A673 (cell line): ENCODE results near the gene SNX8. TPM values are rescaled to one million over a fixed set of nuclear protein-coding genes. Genes with fewer than 3 reads are reported as not detected.
A peak's percentile ranks its signal among the peaks of the same experiment; 100 is the strongest.

Experiments used
- BruUV-seq: library from RNA; stranded (reverse); fragments of 400-500 nt; replicated peaks from 2 replicates; lab custom pipeline; 2021; lab: Mats Ljungman, UMichigan
- CTCF ChIA-PET: fragments of 300-600 bp; sonication (Branson Sonifier 250); formaldehyde crosslinking; loops from one replicate; lab custom pipeline; 2022; ENCODE audit warnings: antibody characterized with exemption; lab: Charles Lee
- POLR2A ChIA-PET: fragments of 300-600 bp; sonication (Branson Sonifier 250); formaldehyde crosslinking; loops from one replicate; lab custom pipeline; 2022; ENCODE audit warnings: antibody characterized with exemption; ENCODE audit not compliant: low non-redundant PET; lab: Charles Lee
- DNase-seq: peaks from one replicate; pipeline ENCODE4 v3.0.0-alpha.2; 2015; ENCODE audit warnings: low spot score
- H3K27ac ChIP-seq: fragments of 200-600 bp; sonication (generic); 2 replicates; pipeline ENCODE4 v1.5.1; 2016; ENCODE audit warnings: mixed run types, low read depth, mild to moderate bottlenecking, mixed read lengths, antibody characterized with exemption, low read length; ENCODE audit not compliant: poor library complexity, severe bottlenecking
- H3K27me3 ChIP-seq: fragments of 200-600 bp; sonication (generic); replicated peaks from 2 replicates; pipeline ENCODE4 v1.6.1; 2017; ENCODE audit warnings: mixed run types, low read depth, mild to moderate bottlenecking, mixed read lengths, antibody characterized with exemption, low read length; ENCODE audit not compliant: insufficient read depth, poor library complexity
- H3K36me3 ChIP-seq: fragments of 200-600 bp; sonication (generic); 2 replicates; pipeline ENCODE4 v1.6.1; 2016; ENCODE audit warnings: mixed run types, mild to moderate bottlenecking, mixed read lengths, antibody characterized with exemption, low read length; ENCODE audit not compliant: insufficient read depth, poor library complexity, severe bottlenecking
- H3K4me1 ChIP-seq: fragments of 200-600 bp; sonication (generic); 2 replicates; pipeline ENCODE4 v1.6.1; 2017; ENCODE audit warnings: mixed run types, mild to moderate bottlenecking, mixed read lengths, antibody characterized with exemption, low read length; ENCODE audit not compliant: insufficient read depth, poor library complexity, severe bottlenecking
- H3K4me3 ChIP-seq: fragments of 200-600 bp; sonication (generic); 2 replicates; pipeline ENCODE4 v1.5.1; 2016; ENCODE audit warnings: low read depth, mixed run types, mild to moderate bottlenecking, mixed read lengths, low read length; ENCODE audit not compliant: poor library complexity, severe bottlenecking
- H3K9me3 ChIP-seq: fragments of 200-600 bp; sonication (generic); 2 replicates; pipeline ENCODE4 v1.6.1; 2016; ENCODE audit warnings: mixed run types, low read depth, mild to moderate bottlenecking, mixed read lengths, antibody characterized with exemption, low read length; ENCODE audit not compliant: poor library complexity, severe bottlenecking
- EZH2 ChIP-seq: fragments of 200-600 bp; sonication (generic); IDR thresholded peaks from 2 replicates; pipeline ENCODE4 v1.6.1; 2017; ENCODE audit warnings: borderline replicate concordance, low read depth, mild to moderate bottlenecking, mixed read lengths, antibody characterized with exemption, low read length; ENCODE audit not compliant: poor library complexity, severe bottlenecking
- intact Hi-C: fragments of 100-400 bp; cut with micrococcal nuclease; formaldehyde crosslinking; loops from one replicate; pipeline ENCODE4 v1.10.0; 2022; ENCODE audit not compliant: unreplicated experiment
- total RNA-seq: library from RNA; stranded (reverse); gene quantifications from 2 replicates; pipeline ENCODE4 v1.2.3, GENCODE V29; 2021
- TF ChIP-seq, protein P1 (sequence below): fragments of 300-800, 200-600 bp; sonication (generic); conservative IDR thresholded peaks from 2 replicates; pipeline ENCODE4 v1.5.1; 2017; ENCODE audit warnings: low read depth, mild to moderate bottlenecking, antibody characterized with exemption, low read length, moderate library complexity, mixed read lengths

SNX8 gene
- total RNA-seq, 1 experiment from 2014 or later = 42.9 TPM

DNA sequence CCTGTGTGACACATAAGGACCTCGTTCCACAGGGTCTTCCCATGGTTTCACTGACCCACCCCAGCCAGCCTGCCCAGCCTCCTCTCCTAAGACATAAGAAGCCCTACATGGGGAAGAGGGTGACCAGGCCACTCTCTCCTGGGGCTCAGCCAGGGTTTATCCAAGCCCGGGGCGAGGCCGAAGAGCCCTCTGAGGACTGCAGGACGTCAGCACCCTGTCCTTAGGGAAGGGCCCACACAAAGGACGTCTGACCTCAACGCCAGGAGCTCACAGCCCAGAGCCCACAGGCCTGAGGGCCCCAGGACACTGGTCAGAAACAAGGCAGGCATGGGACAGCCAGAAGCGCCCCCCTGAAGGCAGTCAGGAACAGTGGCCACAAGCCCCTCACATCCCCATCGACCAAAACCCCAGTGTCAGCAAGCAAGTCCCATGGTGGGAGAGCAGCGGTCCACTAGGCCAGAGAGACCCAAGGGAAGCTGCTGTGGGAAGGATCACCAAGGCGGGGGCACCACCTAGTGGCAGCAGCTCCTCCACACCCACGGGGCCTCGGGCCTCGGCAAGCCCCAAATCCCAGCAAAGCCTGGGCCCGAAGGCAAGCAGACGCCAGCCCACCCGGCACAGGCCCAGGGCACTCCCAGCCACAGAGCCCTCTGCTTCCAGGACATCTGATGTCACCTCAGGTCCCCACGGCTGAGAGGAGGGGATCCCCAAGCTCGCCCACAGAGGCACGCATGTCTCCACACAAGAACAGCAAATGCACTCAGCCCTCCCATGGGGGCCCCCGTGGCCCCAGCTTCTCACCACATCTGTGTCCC, 104.9 kb downstream of the SNX8 start:
- Histone ChIP-seq H3K9me3 (no peaks in the 10 kb centered on the region), H3K36me3 (peaks cover 26% of the 10 kb centered on the region), H3K27me3 (no peaks in the 10 kb centered on the region), H3K27ac (no peak overlapping the region), H3K4me3 (no peak overlapping the region), H3K4me1 (no peaks in the 10 kb centered on the region)
- intact Hi-C loops = loop anchor here (5.0 to 10.0 kb wide), 2 partner anchors 545 to 632 kb away; no protein-coding TSS in a partner anchor
- TF ChIP-seq, protein P1, sequence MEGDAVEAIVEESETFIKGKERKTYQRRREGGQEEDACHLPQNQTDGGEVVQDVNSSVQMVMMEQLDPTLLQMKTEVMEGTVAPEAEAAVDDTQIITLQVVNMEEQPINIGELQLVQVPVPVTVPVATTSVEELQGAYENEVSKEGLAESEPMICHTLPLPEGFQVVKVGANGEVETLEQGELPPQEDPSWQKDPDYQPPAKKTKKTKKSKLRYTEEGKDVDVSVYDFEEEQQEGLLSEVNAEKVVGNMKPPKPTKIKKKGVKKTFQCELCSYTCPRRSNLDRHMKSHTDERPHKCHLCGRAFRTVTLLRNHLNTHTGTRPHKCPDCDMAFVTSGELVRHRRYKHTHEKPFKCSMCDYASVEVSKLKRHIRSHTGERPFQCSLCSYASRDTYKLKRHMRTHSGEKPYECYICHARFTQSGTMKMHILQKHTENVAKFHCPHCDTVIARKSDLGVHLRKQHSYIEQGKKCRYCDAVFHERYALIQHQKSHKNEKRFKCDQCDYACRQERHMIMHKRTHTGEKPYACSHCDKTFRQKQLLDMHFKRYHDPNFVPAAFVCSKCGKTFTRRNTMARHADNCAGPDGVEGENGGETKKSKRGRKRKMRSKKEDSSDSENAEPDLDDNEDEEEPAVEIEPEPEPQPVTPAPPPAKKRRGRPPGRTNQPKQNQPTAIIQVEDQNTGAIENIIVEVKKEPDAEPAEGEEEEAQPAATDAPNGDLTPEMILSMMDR = peak; percentile 79
- TF ChIP-seq EZH2 = no peak
- ChIA-PET CTCF (interaction anchor here (0.7 to 0.9 kb wide), 2 partner anchors 12 to 139 kb away, joined by 4 to 6 read pairs; no protein-coding TSS in a partner anchor), POLR2A (no interaction called here)
- peak; percentile 69 for DNase-seq
- no TSS peak for BruUV-seq

DNA sequence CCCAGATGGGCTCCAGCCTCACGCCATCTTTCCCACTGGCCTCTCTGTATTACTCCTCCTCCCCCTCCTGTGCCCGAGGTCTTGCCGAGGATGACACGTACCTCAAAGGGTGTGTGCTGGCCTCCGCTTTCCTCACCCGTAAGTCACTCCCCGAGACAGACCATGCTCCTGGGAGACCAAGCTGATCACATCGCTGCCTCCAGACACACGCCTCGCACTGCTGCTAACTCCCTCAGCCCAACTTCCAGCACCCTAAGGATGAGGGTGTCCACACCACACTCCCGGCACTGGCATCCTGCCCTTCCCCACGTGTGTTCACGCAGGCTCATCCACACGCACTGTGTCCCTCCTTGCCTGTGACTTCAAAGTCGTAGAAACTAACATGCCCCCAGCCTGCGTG, 105.5 kb downstream of the SNX8 start:
- DNase-seq = no peak
- no TSS peak for BruUV-seq

DNA sequence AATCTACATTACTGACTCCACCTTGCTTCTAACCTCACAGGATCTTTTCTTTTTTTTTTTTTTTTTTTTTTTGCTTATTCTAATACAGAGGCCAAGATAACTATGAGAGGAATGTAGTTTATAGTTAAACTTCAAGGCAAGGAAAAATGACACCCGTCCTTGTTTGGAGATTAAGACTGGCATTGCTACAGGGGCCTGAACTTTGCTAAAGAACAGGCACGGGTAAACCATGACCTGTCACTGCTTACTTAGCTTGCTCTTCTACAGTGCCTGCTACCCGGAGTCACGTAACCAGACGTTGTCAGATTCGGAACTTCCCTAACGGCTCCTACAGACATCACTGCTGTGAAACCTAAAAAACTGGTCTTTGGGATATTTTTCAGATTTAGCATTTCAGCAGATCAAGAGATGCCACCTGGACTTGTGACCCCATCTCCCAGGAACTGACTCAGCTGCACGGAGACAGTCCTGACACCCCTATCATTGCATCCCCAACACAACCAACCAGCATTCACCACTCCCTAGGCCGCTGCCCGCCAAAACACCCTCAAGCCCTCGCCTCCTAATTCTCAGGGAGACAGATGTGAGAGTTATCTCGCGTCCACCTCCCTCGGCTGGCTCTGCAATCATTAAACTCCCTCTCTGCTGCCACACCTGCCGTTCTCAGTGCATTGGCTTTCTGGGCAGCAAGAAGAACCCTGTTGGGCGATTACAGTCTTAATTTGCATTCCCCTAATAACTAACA, 109.0 kb downstream of the SNX8 start:
- ChIA-PET CTCF (no interaction called here), POLR2A (no interaction called here)
- Histone ChIP-seq H3K27me3 (no peaks in the 10 kb centered on the region), H3K9me3 (no peaks in the 10 kb centered on the region), H3K4me3 (no peak overlapping the region), H3K4me1 (peaks cover 10% of the 10 kb centered on the region), H3K27ac (no peak overlapping the region), H3K36me3 (peaks cover 10% of the 10 kb centered on the region)
- no TSS peak for BruUV-seq
- intact Hi-C loops = loop anchor here (5.0 to 10.0 kb wide), 2 partner anchors 540 to 628 kb away; no protein-coding TSS in a partner anchor
- DNase-seq = no peak
- TF ChIP-seq, protein P1 = no peak
- TF ChIP-seq EZH2 = no peak

More for the DNA sequence above, 105.5 kb downstream of the SNX8 start:
- Histone ChIP-seq H3K4me1 (peaks cover 3% of the 10 kb centered on the region), H3K27ac (no peak overlapping the region), H3K27me3 (no peaks in the 10 kb centered on the region), H3K4me3 (no peak overlapping the region), H3K9me3 (no peaks in the 10 kb centered on the region), H3K36me3 (peaks cover 26% of the 10 kb centered on the region)
- no peak for TF ChIP-seq EZH2
- TF ChIP-seq, protein P1 = no peak
- ChIA-PET CTCF (no interaction called here), POLR2A (no interaction called here)
- intact Hi-C loops = loop anchor here (5.0 to 10.0 kb wide), 2 partner anchors 544 to 631 kb away; no protein-coding TSS in a partner anchor
